Lower lobe of right lung (tissue), 2 donors: ENCODE data around the gene ZNF486. TPM values are rescaled to one million over a fixed set of nuclear protein-coding genes. Genes with fewer than 3 reads are reported as not detected.

ENCODE experiments used
- ATAC-seq, 2 donors: fragments of 200-7000 bp; cut with Tn5 transposase; one replicate each; pipeline ENCODE4 v1.9.1; 2020 to 2022; ENCODE audit warnings: mild to moderate bottlenecking in 2 of 2, moderate library complexity in 2 of 2
- DNase-seq: peaks from one replicate; pipeline ENCODE4 v3.0.0-alpha.2; 2020
- H3K27ac ChIP-seq: fragments of 200-600 bp; one replicate; pipeline ENCODE4 v1.8.0; 2022
- H3K27me3 ChIP-seq: fragments of 200-600 bp; one replicate; pipeline ENCODE4 v1.8.0; 2022; ENCODE audit warnings: low read depth
- H3K36me3 ChIP-seq: fragments of 200-600 bp; one replicate; pipeline ENCODE4 v1.8.0; 2022; ENCODE audit warnings: mild to moderate bottlenecking
- H3K4me1 ChIP-seq: fragments of 200-600 bp; one replicate; pipeline ENCODE4 v1.8.0; 2022
- H3K4me3 ChIP-seq: fragments of 200-600 bp; one replicate; pipeline ENCODE4 v1.8.0; 2022; ENCODE audit warnings: mild to moderate bottlenecking
- H3K9me3 ChIP-seq: fragments of 200-600 bp; one replicate; pipeline ENCODE4 v1.8.0; 2022
- intact Hi-C: fragments of 100-400 bp; cut with DNase I; formaldehyde crosslinking; loops from one replicate; pipeline ENCODE4 v1.11.0; 2022
- total RNA-seq: library from RNA; stranded (reverse); fragmentation: NEBNext Ultra II Directional; extraction: Animal tissue kit (Norgen Biotek cat#: 25700); gene quantifications from one replicate; pipeline ENCODE4 v1.2.1, GENCODE V29; 2021
- TF ChIP-seq, protein P1 (sequence below): fragments of 200-600 bp; IDR thresholded peaks from one replicate; pipeline ENCODE4 v1.8.0; 2022; ENCODE audit warnings: antibody characterized with exemption, mild to moderate bottlenecking
- donor health status: DM: no; HTN: yes; CAD: no; lungs with severe emphysema.

ZNF486 gene
- total RNA-seq, 1 donor from 2014 or later: 5.5 TPM

DNA sequence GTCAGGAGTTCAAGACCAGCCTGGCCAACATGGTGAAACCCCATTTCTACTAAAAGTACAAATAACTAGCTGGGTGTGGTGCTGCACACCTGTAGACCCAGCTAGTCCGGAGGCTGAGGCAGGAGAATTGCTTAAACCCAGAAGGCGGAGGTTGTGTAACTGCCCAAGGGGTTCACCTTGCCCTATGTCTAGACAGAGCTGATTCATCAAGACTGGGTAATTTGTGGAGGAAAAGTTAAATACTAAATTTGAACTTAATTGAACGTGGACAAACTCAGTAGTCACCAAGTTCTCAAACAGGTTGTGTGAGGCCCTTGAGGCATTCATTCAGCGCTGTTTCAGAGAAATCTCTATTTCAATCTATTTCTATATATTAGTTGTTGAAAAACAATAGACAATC, 13.7 kb upstream of the ZNF486 start:
- no peaks in the 10 kb centered on the region for H3K4me1 ChIP-seq
- no peaks in the 10 kb centered on the region for H3K36me3 ChIP-seq
- intact Hi-C loops: no loop called here
- DNase-seq (no peak), ATAC-seq (no peak)
- no peaks in the 10 kb centered on the region for H3K27me3 ChIP-seq
- H3K9me3 ChIP-seq: no peaks in the 10 kb centered on the region
- TF ChIP-seq, protein P1, sequence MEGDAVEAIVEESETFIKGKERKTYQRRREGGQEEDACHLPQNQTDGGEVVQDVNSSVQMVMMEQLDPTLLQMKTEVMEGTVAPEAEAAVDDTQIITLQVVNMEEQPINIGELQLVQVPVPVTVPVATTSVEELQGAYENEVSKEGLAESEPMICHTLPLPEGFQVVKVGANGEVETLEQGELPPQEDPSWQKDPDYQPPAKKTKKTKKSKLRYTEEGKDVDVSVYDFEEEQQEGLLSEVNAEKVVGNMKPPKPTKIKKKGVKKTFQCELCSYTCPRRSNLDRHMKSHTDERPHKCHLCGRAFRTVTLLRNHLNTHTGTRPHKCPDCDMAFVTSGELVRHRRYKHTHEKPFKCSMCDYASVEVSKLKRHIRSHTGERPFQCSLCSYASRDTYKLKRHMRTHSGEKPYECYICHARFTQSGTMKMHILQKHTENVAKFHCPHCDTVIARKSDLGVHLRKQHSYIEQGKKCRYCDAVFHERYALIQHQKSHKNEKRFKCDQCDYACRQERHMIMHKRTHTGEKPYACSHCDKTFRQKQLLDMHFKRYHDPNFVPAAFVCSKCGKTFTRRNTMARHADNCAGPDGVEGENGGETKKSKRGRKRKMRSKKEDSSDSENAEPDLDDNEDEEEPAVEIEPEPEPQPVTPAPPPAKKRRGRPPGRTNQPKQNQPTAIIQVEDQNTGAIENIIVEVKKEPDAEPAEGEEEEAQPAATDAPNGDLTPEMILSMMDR: no peak
- no peak overlapping the region for H3K27ac ChIP-seq
- no peak overlapping the region for H3K4me3 ChIP-seq

DNA sequence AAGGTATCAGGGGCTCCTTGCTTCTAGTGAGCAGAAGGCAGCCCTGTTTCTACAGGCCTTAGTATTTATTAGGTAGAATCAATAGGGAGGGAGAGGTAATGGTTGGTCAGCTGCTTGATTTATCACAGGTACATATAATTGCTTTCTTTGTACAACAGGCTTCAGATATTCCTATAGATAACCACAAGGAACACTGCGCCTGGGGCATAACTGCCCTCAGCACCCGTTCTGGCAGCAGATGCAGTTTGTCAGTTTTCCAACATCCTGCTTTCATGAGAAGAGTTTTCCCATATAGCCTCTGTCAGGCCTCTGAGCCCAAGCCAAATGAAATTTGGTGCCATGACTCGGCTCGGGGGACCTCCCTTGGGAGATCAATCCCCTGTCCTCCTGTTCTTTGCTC, 12.4 kb upstream of the ZNF486 start:
- Histone ChIP-seq H3K27ac (no peak overlapping the region), H3K27me3 (no peaks in the 10 kb centered on the region), H3K4me1 (no peaks in the 10 kb centered on the region), H3K4me3 (no peak overlapping the region), H3K9me3 (no peaks in the 10 kb centered on the region), H3K36me3 (no peaks in the 10 kb centered on the region)
- intact Hi-C loops: no loop called here
- ATAC-seq: no peak
- DNase-seq: no peak
- TF ChIP-seq, protein P1: no peak

DNA sequence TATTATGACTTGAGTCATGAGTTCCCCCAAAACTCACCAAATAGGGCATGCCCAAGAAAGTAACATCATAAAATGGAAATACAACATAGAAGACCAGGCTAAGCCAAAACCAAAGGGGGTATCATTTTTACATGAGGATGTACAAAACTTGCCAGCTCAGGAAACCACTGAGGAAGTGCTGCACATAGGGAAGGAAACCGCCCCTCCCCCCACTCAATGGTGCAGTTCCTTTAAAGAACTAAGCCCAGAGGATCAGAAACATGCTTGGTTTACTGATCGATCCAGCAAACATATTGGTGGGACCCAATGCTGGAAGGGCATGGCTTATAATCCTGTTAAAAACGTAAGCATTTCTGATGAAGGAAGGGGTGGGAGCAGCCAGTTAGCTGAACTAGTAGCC, 4.2 kb upstream of the ZNF486 start:
- Histone ChIP-seq H3K4me1 (peaks cover 2% of the 10 kb centered on the region), H3K9me3 (no peaks in the 10 kb centered on the region), H3K27ac (no peak overlapping the region), H3K4me3 (no peak overlapping the region), H3K27me3 (no peaks in the 10 kb centered on the region), H3K36me3 (no peaks in the 10 kb centered on the region)
- intact Hi-C loops: no loop called here
- TF ChIP-seq, protein P1: no peak
- no peak for ATAC-seq
- DNase-seq: no peak

GRCh38 chr19:20164456-20164855, 2.6 kb upstream of the ZNF486 start:
- no peak for DNase-seq
- intact Hi-C loops: no loop called here
- ATAC-seq: no peak
- no peaks in the 10 kb centered on the region for H3K27me3 ChIP-seq
- H3K36me3 ChIP-seq: no peaks in the 10 kb centered on the region
- H3K4me1 ChIP-seq: peaks cover 12% of the 10 kb centered on the region
- no peak overlapping the region for H3K27ac ChIP-seq
- TF ChIP-seq, protein P1: no peak
- H3K9me3 ChIP-seq: no peaks in the 10 kb centered on the region
- H3K4me3 ChIP-seq: no peak overlapping the region

DNA sequence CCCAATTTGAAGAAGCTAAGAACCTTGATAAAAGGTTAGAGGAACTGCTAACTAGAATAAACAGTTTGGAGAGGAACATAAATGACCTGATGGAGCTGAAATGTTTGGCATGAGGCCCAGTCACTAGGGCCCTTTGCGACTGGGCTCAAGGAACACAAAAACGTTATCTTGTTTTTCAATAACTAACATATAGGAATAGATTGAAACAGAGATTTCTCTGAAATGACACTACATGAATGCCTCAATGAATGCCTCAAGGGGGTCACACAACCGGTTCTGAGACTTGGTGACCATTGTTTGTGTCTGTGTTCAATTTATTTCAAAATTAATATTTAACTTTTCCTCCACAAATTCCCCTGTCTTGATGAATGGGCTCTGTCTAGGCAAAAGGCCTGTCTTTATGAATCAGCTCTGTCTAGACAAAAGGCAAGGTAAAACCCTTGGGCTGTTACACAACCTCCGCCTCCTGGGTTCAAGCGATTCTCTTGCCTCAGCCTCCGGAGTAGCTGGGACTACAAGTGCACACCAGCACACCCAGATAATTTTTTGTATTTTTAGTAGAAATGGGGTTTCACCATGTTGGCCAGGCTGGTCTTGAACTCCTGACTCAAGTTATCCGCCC, 932 bp upstream of the ZNF486 start:
- Histone ChIP-seq H3K4me1 (peaks cover 12% of the 10 kb centered on the region), H3K9me3 (no peaks in the 10 kb centered on the region), H3K4me3 (no peak overlapping the region), H3K27ac (no peak overlapping the region), H3K27me3 (no peaks in the 10 kb centered on the region), H3K36me3 (no peaks in the 10 kb centered on the region)
- TF ChIP-seq, protein P1: no peak
- intact Hi-C loops: no loop called here
- DNase-seq (no peak), ATAC-seq (peak in 1 of 2 donors; percentile 53)
